Activated CD4-positive, alpha-beta T cell treated with anti-CD3 and anti-CD28 coated beads, Interleukin-2, Interleukin-4, amounts not matched to agents 100 ng/mL and 50 ng/mL, durations not matched to agents 16 hours and 8 hours (primary cell): Measurements from ENCODE around the gene TSPAN31.

ENCODE experiments used
- DNase-seq: peaks from one replicate; pipeline ENCODE4 v3.0.0-alpha.2; 2020; ENCODE audit warnings: low spot score

TSPAN31 gene

DNA sequence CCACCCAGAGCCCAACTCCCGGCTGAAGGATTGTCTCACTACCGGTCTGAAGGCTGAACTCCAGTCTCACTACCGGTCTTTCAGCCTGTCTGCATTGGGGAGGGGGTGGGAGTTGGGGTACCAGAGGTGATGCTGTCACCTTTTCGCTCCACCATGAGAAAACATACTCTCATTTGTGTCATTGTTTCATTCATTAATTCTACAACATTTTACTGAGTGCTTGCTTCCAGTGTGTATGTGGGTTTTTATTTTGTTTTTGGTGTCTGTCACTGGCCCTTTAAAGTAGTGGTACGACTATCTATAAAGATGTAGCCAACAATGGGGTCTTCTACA, 7.8 kb downstream of the TSPAN31 start:
- no peak for DNase-seq

GRCh38 chr12:57753756-57754337, 9.0 kb downstream of the TSPAN31 start:
- DNase-seq, result no peak

GRCh38 chr12:57754411-57755193, 9.8 kb downstream of the TSPAN31 start, which contains the start of gene MARCHF9:
Gene MARCHF9, plus strand, starts transcription at chr12:57755103. Its CDS starts 426 bp downstream, at chr12:57755529.
- peak; percentile 82 for DNase-seq

GRCh38 chr12:57755194-57755453, 10.3 kb downstream of the TSPAN31 start:
- no peak for DNase-seq

DNA sequence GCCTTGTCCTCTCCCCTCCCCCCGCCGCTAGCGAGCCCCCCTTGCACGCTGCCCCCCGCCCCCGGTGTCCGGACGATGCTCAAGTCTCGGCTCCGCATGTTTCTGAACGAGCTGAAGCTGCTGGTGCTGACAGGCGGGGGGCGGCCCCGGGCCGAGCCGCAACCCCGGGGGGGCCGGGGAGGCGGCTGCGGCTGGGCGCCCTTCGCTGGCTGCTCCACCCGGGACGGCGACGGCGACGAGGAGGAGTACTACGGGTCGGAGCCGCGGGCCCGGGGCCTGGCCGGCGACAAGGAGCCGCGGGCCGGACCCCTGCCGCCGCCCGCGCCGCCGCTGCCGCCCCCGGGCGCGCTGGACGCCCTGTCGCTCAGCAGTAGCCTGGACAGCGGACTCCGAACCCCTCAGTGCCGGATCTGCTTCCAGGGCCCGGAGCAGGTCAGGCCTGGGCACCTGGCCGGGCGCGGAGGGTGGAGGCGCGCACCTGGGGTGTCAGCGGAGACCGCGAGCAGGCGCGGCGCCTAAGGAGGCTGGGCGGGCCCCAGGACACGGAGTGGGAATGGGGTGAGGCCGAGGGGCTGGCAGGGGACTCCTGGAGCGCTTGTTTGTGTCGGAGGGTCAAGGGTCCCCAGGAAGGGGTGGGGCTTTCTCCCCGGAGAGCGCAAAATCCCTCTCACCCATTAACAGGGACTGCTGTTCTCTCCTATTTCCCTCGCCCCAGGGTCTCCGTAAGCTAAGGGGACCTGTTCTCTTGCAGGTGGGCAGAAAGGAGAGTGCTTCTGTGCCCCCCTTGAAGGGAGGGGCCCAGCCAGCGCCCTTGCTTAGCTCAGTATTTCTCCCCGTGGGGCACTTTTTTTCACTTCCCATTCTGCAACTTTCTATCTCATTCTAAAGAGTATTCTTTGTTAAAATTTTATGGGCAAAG, 10.9 kb downstream of the TSPAN31 start:
- no peak for DNase-seq

DNA sequence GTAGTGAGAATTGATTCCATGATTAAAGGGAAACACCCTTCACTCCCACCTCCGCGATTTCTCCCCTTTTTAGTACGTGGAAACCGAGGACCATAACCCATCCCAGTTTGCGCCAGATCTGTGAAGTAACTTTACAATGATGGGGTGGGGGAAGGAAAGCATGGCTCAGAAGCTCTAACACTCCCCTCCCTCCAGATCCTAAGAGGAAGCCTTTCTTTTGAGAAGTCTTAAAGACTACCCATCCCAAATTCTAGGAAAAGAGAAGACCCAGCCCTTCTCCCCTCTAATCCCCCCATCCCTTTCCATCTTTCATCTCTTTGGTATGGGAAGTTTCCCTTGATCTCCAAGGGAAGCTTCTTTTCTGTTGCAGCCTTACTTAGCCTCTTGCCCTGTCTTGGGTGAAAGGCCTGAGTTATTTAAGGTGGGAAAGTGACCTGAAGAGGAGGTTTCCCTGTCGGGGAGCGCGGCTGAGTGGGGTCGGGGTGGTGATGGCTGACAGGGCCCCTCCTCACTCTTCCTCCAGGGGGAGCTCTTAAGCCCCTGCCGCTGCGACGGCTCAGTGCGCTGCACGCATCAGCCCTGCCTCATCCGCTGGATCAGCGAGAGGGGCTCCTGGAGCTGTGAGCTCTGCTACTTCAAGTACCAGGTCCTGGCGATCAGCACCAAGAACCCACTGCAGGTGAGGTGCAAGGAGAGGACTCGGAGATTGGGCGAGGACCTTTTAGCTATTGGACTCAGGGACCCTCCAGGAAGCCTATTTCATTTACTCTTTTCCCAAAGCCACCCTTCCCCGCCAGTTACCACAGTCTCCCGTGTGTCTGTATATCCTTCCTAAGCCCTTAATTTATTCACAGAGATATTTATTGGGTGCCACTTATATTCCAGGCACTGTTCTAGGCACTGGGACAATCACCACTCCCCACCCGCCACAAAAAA, 11.8 kb downstream of the TSPAN31 start:
- DNase-seq, result peak; percentile 79

DNA sequence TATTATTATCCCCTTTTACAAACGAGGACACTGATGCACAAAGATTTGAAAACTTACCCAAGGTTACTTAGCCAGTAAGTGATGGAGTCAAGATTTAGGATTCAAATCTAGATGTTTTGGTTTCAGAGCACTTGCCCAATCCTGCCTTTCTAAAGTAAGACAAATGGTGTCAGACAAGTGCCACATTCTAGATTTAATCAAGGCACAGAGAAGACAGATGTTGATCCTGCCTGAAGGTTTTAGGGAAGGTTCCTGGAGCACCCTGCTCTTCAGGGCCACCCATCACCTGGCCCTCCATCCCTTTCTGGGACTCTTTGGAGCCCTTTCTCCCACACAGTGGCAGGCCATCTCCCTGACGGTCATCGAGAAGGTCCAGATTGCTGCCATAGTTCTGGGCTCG, 12.9 kb downstream of the TSPAN31 start:
- no peak for DNase-seq

DNA sequence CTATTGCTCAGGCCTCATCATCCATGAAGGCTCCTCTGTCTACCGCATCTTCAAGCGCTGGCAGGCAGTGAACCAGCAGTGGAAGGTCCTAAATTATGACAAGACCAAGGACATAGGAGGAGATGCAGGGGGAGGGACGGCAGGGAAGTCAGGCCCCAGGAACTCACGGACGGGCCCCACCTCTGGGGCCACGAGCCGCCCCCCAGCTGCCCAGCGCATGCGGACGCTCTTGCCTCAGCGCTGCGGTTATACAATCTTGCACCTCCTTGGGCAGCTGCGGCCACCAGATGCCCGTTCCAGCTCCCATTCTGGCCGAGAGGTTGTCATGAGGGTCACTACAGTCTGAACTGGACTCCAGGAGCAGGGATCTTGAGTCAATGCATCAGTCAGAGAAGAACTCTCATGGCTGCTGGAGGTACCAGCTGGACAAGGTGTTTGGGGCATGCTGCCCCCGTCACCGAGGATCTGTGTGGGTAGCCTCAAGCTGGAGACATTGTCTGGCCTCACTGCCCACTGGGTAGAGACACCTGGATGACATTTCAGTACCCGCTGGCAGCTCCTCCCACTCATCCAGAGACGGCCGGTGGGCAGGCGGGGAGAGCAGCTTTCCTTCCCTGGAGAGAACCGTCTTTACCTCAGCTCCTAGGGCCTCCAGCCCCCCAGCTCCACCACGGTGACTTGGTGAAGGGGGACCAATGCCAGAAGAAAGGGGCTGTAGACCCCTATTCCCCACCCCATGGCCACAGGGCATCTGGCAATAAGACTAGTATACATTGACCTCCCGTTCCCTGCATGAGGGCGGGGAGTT, 13.9 kb downstream of the TSPAN31 start:
- DNase-seq, result no peak

DNA sequence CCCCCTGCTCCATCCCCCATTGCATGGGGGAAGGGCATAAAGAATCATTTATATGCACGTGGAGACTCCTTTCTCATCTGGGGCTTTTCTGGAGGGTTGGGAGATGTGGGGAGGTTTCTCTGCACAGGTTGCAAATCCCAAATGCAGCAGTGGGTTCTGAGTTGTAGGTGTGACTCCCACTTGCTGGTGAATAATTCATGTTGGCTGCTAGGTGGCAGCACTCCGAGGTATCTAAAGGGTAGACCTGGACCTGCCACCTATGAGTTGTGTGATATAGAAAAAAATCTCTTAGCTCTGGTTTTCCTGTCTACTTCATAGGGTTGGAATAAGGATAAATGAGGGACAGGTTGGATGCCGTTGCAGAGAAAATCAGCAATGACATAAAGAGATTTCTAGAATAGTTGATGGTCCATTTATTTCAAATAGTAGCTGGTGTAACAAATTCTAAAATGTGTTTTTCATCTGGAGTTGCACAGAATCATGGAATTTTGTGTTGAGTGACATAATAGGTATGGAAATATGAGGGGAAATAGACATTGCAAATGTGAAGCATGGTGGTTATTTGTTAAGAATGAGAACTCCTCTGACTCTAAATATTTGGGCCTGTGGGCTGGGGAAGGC, 14.6 kb downstream of the TSPAN31 start:
- peak; percentile 51 for DNase-seq

DNA sequence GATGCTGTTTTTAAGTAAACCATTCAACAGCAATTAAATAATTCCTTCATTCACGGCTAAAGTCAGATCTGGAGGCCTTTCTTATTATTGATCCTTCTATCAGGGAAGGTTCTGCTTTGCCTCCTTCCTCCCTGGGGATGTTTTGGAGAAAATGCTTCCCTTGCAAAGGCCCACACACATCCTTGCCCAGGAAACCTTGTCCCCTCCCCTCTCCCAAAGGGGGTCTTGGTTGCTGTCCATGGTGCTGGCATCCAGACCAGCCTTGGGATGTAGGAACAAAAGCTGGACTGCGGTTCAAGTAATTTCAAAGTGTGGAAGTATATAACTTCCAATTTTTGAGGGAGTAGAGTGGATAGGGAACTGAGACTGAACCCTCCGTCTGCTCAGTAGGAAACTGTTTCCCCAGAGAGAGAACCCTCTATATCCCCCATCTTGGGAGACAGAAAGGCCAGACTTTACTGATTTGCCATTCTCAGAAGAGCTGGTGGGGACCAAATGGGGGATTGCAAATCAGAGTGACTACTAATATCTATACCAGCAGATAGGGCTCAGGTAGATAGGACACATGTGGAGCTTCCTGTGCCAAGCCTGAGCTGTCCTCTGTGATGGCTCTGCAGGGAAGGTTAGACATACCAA, 15.6 kb downstream of the TSPAN31 start:
- no peak for DNase-seq

DNA sequence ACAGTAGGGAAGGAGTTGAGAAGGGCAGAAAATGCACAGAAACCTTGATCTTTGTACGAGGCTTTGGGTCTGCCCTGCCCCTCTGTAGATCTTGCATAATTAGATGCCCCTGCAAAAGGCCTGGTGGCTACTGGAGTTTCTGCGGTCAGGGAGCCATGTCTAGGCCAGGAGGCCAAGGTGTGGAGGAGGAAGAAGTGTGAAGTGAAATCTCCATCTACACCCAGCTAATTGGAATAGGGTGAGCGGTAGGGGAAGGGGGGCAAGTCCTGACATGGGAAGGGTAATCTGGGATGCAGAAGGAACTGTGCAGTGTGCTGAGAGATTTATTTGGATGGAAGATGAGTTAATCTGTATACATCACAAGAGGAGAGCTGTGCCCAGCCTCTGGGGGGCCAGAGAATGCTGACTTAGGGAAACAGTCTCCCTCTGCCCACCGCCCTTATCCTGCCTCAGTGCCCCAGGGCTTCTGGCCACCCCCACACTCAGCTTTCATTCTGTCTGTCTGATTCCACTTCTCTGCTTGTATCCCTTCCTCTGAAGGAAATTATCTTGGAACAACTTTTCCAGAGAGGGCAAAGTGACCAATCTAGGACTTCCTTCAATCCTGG, 16.7 kb downstream of the TSPAN31 start:
- DNase-seq, result no peak

GRCh38 chr12:57762463-57762862, 17.6 kb downstream of the TSPAN31 start:
- DNase-seq, result no peak

DNA sequence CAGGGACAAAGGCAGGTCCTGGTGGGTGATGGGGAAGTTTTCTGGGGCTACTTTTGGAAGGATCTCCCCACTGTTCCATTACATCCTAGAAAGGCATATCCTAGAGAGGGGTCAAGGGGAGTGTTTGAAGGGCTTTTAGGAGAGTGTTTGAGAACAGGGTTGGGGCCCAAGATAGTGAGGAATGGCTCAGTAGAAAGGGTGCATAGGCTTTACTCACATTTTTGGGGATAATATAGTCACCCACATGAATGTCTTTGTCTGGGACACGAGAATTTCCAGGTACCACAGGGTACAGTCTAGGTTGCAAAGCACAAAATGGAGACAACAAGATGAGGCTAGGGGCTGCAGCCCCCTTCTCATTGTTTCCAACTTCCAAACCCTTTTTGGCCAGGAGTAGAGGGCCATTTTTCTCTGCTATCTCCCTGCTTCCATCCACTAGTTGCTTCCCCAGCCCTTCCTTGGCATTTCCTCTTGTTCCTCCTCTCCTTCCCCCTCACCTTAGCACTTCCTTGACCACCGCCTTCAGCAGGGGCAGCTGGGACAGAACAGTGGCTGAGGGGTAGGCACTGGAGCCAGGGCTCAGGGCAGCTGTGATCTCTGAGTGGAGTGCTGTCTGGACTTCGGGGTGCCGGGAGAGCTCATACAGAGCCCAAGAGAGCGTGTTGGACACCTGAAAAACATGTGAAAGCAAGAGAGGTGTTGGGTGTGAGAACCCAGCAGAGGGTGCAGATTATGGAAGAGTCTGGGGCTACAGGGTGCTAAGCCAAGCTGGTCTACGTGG, 19.2 kb downstream of the TSPAN31 start:
- DNase-seq, result no peak

GRCh38 chr12:57764662-57765002, 19.8 kb downstream of the TSPAN31 start:
- DNase-seq, result no peak

GRCh38 chr12:57765003-57765697, 20.3 kb downstream of the TSPAN31 start:
- DNase-seq, result peak; percentile 65

- no peak for DNase-seq
Measured at GRCh38 chr12:57765698-57766463, 21.0 kb downstream of the TSPAN31 start.

DNA sequence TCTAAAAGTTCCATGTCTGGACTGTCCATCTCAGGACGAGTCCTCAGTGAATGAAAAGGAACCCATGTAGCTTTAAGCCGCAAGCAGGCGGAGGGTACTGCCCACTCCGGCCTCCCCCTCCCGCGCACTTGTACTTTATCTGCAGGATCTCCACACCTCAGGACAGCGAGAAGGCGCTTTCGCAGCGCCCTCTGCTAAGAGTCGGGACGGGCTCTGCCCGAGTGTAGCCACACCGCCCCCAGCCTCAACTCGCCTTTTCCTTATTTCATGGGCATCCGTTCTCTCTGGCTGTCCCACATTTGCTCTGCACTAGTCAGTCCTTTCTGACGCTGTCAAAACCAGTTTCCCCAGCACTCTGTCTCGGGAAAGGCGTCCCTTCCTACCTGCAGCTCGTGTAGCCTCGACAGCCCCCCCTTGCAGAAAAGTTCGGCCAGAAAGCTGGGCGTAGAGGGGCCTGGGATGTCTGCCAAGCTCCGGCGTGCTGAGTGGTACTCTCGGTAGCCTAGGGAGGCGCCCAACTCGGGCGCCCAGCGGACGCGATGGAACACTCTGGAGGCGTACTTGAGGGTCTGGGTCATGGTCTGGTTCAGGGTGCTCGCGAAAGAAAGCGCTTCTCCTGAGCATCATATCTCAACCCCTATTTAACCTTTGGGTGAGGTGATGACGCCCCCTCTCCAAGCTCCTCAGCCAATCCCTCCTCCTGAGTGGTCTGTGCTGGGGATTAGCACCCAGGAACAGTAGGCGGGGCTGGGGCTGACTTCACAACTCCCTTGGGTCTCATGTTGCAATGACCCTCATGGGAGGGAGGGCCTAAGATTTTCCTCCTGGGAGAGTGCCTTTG, 21.8 kb downstream of the TSPAN31 start, which contains the start of gene CYP27B1:
Gene CYP27B1, minus strand, starts transcription at position 615 of the 841 bp plus-strand sequence. Its CDS starts 37 bp downstream, at position 578.
- DNase-seq, result no peak
